ENCODE data around the gene CASKIN2.

The CASKIN2 gene

DNA sequence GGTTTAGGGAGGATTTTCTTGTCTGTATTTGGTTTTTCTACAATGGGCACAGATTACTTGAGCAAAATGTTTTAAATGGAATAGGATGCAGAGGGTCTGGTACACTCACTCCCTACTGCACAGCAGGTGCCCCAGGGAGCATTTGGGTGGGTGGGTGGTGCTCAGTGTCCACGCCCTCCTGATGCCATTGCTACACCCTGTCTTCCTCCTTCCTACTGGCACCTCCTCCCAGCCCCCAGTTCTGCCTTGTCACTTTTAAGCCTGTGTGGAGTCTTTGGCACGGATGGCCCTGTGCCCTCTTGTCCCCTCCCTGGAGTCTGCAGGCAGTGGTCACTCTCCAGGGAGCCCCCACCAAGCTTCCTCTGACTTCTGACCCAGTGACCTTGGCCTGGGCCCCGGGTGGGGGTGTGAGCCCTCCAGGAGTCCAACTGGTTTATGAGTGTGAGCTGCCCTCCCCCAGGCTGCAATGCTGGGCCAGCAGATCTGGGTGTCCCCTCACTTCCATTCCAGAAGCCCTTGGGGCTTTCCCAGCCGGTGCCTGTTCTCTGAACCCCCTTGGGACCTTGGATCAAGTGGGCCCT lies 25.7 kb upstream of the CASKIN2 start:
- TF ChIP-seq, protein P1, sequence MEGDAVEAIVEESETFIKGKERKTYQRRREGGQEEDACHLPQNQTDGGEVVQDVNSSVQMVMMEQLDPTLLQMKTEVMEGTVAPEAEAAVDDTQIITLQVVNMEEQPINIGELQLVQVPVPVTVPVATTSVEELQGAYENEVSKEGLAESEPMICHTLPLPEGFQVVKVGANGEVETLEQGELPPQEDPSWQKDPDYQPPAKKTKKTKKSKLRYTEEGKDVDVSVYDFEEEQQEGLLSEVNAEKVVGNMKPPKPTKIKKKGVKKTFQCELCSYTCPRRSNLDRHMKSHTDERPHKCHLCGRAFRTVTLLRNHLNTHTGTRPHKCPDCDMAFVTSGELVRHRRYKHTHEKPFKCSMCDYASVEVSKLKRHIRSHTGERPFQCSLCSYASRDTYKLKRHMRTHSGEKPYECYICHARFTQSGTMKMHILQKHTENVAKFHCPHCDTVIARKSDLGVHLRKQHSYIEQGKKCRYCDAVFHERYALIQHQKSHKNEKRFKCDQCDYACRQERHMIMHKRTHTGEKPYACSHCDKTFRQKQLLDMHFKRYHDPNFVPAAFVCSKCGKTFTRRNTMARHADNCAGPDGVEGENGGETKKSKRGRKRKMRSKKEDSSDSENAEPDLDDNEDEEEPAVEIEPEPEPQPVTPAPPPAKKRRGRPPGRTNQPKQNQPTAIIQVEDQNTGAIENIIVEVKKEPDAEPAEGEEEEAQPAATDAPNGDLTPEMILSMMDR (IDR thresholded peaks at IDR 0.05; ENCODE audit: low read depth, low read length) = no peak
- Histone ChIP-seq H3K9me3 (no peaks in the 10 kb centered on the region), H3K27me3 (no peaks in the 10 kb centered on the region), H3K4me3 (ENCODE audit: low read depth, low read length) (no peak overlapping the region), H3K4me1 (peaks cover 14% of the 10 kb centered on the region), H3K36me3 (no peaks in the 10 kb centered on the region)
- DNase-seq = peak; percentile 35

DNA sequence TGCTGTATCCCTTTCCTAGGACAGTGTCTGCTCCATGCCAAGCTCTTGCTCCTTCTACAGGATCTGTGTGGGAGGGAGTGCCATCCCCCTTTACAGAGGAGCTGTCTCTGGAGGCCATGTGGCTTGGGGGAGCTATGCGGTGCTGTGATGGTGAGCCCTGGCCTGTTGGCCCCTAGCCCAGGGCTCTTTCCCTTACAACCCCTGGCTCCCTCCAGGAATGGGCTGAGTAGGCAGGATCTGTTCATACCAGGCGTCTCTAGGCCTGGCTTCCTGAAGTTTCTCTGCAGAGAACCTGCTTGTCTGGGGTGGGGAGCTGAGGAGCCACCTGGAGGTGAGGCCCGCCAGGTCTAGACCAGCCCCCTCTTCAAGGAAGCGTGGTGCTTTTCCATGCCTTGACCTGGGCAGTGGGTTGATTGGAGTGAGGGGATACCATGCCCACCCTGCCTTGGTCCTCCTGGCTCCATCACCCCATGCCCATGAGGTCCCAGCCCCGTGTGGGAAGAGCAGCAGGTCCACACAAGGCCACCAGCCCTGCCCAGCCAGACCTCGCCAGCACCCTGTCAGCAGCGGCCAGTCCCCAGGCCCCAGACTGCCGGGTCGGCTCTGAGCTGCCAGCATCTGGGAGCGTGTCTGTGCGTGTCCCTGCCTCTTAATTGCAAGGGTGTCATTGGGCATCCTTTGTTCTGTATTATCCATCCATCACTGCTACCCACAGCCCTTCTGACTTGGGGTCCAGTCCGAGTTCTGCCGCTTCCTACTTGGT lies 24.8 kb upstream of the CASKIN2 start:
- peak; percentile 39 for DNase-seq
- Histone ChIP-seq H3K36me3 (no peaks in the 10 kb centered on the region), H3K9me3 (no peaks in the 10 kb centered on the region), H3K27me3 (no peaks in the 10 kb centered on the region), H3K4me1 (peaks cover 14% of the 10 kb centered on the region), H3K4me3 (ENCODE audit: low read depth, low read length) (no peak overlapping the region)
- TF ChIP-seq, protein P1 (IDR thresholded peaks at IDR 0.05; ENCODE audit: low read depth, low read length) = no peak

DNA sequence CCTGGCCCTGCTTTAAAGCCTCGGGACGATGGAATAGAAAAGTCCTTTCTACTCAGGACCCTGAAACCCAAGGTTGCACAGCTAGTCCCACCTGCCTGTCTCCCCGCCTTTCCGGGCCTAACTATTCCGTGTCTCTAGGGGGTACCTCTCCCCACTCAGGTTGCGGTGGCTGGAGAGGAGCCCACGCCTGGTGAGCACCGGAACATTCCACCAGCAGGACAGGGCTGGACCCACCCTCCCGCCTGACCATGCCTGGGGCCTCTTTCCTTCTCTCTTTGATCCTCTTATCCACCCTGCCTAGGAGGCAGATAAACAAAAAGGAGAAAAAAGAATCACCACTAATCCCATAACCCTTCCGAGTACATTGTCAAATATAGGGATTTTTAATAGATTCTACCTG lies 21.0 kb upstream of the CASKIN2 start:
- H3K27me3 ChIP-seq = no peaks in the 10 kb centered on the region
- DNase-seq = no peak
- no peaks in the 10 kb centered on the region for H3K9me3 ChIP-seq
- H3K4me3 ChIP-seq (ENCODE audit: low read depth, low read length) = no peak overlapping the region
- peaks cover 14% of the 10 kb centered on the region for H3K4me1 ChIP-seq
- TF ChIP-seq, protein P1 (IDR thresholded peaks at IDR 0.05; ENCODE audit: low read depth, low read length) = no peak
- H3K36me3 ChIP-seq = no peaks in the 10 kb centered on the region

DNA sequence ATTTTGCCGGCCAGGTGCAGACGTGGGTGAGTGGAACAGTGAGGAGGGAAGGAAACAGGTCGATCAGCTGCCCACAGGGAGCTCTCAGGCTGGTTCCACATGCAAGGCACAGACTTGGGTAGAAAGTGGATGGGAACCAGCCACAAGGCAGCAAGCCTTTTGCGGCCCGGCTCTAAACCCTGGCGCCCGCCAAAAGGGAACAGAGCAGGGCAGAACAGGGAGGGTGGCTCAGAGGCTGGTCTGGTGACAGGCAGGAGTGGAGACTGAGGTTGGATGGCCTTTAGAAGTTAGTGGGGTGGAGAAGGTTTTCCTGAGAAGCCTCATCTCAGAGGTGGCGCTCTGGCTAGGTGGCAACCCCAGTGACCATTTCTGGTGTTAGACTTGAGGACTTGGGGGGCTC lies 20.5 kb upstream of the CASKIN2 start:
- H3K4me3 ChIP-seq (ENCODE audit: low read depth, low read length) = no peak overlapping the region
- no peaks in the 10 kb centered on the region for H3K36me3 ChIP-seq
- peaks cover 10% of the 10 kb centered on the region for H3K4me1 ChIP-seq
- no peaks in the 10 kb centered on the region for H3K27me3 ChIP-seq
- TF ChIP-seq, protein P1 (IDR thresholded peaks at IDR 0.05; ENCODE audit: low read depth, low read length) = no peak
- no peaks in the 10 kb centered on the region for H3K9me3 ChIP-seq
- DNase-seq = no peak

DNA sequence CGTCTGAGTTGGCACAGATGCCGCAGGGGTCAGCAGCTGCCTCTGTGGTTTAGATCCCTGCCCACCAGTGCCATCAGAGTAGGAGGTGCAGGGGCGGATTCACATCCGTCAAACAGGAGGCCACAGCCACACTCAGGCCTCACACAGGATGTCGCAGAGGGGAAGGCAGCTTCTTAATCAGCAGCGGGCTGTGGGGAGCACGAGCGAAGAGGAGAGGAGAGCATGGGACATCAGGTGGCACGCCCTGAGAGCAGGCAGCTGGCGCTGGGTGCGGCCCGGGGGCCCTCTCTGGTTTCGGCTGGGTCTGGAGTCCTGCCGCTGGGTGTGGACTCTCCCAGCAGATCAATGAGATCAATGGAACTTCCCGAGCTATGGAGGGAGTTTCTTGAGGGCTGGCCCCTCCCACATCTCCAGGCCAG lies 19.8 kb upstream of the CASKIN2 start:
- H3K9me3 ChIP-seq = no peaks in the 10 kb centered on the region
- TF ChIP-seq, protein P1 (IDR thresholded peaks at IDR 0.05; ENCODE audit: low read depth, low read length) = no peak
- H3K4me1 ChIP-seq = peaks cover 4% of the 10 kb centered on the region
- H3K36me3 ChIP-seq = no peaks in the 10 kb centered on the region
- no peak for DNase-seq
- no peaks in the 10 kb centered on the region for H3K27me3 ChIP-seq
- no peak overlapping the region for H3K4me3 ChIP-seq (ENCODE audit: low read depth, low read length)

DNA sequence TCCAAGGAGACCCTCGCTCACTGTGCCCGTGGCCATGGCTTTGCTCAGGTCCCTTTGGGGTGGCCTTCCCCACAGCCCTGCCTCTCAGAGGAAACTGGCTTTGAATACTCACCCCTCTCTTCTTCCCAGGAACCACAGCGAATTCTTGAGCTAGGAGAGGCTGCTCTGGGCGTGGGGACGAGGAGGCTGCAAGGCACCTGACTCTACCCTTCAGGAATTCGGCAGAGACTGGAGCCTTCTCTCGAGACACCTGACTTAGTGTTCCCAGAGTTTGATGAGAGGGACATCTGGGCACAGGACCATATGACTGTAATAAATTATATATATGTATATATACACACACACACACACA lies 16.4 kb upstream of the CASKIN2 start:
- DNase-seq = no peak
- Histone ChIP-seq H3K4me1 (no peaks in the 10 kb centered on the region), H3K36me3 (no peaks in the 10 kb centered on the region), H3K4me3 (ENCODE audit: low read depth, low read length) (no peak overlapping the region), H3K9me3 (no peaks in the 10 kb centered on the region), H3K27me3 (peaks cover 2% of the 10 kb centered on the region)
- TF ChIP-seq, protein P1 (IDR thresholded peaks at IDR 0.05; ENCODE audit: low read depth, low read length) = no peak

Data from BE2C (cell line).